HG03457 (cell line): ENCODE results near the gene DOCK4.

Experiments
- ATAC-seq: cut with Tn5 transposase; IDR thresholded peaks from one replicate; pipeline ENCODE4 v1.9.1; 2021; ENCODE audit warnings: moderate number of reproducible peaks; ENCODE audit not compliant: unreplicated experiment

Gene DOCK4

GRCh38 chr7:112115880-112116279 lies 90.3 kb downstream of the DOCK4 start:
- no peak for ATAC-seq

- no peak for ATAC-seq
Observed at GRCh38 chr7:112113913-112114575, 92.2 kb downstream of the DOCK4 start.

GRCh38 chr7:112112822-112113255 lies 93.4 kb downstream of the DOCK4 start:
- no peak for ATAC-seq

- ATAC-seq, result no peak
Observed at GRCh38 chr7:112110651-112111050, 95.5 kb downstream of the DOCK4 start.

GRCh38 chr7:112110175-112110574 lies 96.0 kb downstream of the DOCK4 start:
- no peak for ATAC-seq

- ATAC-seq, result no peak
Observed at GRCh38 chr7:112108981-112109380, 97.2 kb downstream of the DOCK4 start.

GRCh38 chr7:112105584-112106530 lies 100.3 kb downstream of the DOCK4 start:
- ATAC-seq, result no peak

- no peak for ATAC-seq
Observed at GRCh38 chr7:112104120-112104519, 102.1 kb downstream of the DOCK4 start.

- no peak for ATAC-seq
Observed at GRCh38 chr7:112103246-112103645, 103.0 kb downstream of the DOCK4 start.

- ATAC-seq, result no peak
Observed at GRCh38 chr7:112101201-112101846, 104.9 kb downstream of the DOCK4 start.

GRCh38 chr7:112097524-112097923 lies 108.7 kb downstream of the DOCK4 start:
- ATAC-seq, result no peak

- no peak for ATAC-seq
Observed at GRCh38 chr7:112093409-112093808, 112.8 kb downstream of the DOCK4 start.

- no peak for ATAC-seq
Observed at GRCh38 chr7:112092709-112093395, 113.3 kb downstream of the DOCK4 start.

- ATAC-seq, result no peak
Observed at GRCh38 chr7:112092306-112092705, 113.9 kb downstream of the DOCK4 start.

- no peak for ATAC-seq
Observed at GRCh38 chr7:112091768-112092167, 114.4 kb downstream of the DOCK4 start.

GRCh38 chr7:112089551-112089950 lies 116.6 kb downstream of the DOCK4 start:
- no peak for ATAC-seq

- no peak for ATAC-seq
Observed at GRCh38 chr7:112088484-112089016, 117.6 kb downstream of the DOCK4 start.

- ATAC-seq, result no peak
Observed at GRCh38 chr7:112086496-112087254, 119.5 kb downstream of the DOCK4 start.

GRCh38 chr7:112084520-112084971 lies 121.7 kb downstream of the DOCK4 start:
- ATAC-seq, result peak; percentile 43
